DMS53 treated with DMSO at 0.1 percent for 48 hours (cell line): ENCODE data around the gene ITGB2.

ENCODE experiments used
- DNase-seq: peaks from one replicate; lab custom pipeline; 2025; ENCODE audit not compliant: unreplicated experiment; lab: John Stamatoyannopoulos, UW

Gene ITGB2

DNA sequence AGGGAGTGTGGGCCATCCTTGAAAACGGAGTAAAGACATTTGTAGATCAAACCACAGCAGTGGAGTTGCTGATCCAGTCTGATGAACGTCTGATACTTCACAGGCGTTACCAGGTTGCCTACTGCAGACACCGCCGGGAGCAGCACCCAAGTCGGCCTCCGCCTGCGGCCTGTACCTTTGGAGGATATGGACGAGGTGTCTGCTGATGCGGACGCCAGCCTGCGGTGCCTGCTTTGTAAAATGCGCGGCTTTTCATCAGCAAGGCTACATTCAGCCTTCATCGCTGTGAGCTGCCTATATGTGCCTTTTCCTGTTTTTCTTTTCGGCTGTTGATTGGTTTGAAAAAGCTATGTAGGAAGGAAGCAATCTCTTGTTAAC, 35.1 kb upstream of the ITGB2 start:
- DNase-seq, result no peak

DNA sequence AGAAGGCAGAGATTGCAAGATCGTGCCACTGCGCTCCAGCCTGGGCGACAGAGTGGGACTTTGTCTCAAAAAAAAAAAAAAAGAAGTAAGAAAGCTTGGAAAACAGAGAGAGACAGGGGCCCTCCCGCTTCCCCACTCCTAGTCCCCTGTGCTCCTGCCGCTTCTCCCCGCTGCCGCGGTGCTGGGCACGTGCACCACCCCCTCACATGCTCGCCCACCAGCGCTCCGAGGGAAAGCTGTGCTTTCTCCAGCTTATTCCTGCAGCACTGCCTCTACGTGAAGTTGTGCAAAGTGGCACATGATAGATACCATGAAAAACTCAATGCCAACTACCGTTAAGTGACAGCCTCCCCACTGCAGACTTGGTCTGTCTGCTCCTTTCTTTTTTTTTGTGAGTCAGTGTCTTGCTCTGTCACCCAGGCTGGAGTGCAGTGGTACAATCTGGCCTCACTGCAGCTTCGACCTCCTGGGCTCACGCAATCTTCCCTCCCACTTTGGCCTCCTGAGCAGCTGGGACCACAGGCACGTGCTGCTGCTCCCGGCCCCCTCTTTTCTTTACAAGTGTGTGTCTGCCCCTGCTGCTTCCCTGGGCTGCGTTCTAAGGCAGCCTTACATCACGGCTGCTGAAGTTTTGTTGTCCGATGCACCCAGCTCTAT, 34.6 kb upstream of the ITGB2 start:
- no peak for DNase-seq

DNA sequence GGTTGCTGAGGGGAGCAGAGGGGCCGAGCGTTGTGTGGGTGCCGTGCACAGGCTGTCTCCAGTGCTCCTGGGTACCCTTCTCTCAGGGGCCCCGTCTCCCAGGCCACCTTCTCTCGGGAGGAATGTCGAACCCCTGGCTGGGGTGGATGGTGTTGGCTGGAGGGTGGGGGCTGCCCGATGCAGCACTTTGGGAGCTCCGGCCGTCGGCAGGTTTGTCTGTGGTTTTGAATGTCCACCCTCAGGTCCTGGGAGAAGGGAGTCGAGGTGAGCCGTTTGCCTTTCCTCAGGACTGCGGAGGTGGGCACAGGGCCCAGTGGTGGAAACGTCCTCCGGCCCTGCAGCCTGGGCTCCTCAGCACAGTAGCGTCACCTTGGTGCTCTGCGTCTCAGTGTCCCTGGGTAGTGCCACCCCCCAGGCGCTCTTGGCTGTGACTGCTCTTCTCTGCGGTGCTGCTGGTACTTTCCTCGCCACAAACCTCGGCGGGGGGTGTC, 33.6 kb upstream of the ITGB2 start:
- no peak for DNase-seq

DNA sequence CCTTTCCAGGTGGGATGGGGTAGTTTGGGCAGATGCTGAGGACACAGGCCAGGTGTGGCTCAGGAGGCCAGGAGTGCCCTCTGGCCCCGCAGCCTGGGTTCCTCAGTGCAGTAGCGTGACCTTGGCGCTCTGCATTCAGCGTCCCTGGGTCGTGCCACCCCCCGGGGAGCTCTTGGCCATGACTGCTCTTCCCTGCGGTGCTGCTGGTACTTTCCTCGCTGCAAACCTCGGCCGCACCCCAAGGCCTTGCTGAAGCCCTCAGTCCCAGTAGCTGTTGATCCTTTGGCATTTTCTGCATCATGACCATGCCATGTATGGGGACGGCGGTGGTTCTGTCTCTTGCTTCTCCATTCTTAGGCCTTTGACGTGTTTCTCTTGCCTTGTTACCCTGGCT, 32.9 kb upstream of the ITGB2 start:
- DNase-seq, result no peak

DNA sequence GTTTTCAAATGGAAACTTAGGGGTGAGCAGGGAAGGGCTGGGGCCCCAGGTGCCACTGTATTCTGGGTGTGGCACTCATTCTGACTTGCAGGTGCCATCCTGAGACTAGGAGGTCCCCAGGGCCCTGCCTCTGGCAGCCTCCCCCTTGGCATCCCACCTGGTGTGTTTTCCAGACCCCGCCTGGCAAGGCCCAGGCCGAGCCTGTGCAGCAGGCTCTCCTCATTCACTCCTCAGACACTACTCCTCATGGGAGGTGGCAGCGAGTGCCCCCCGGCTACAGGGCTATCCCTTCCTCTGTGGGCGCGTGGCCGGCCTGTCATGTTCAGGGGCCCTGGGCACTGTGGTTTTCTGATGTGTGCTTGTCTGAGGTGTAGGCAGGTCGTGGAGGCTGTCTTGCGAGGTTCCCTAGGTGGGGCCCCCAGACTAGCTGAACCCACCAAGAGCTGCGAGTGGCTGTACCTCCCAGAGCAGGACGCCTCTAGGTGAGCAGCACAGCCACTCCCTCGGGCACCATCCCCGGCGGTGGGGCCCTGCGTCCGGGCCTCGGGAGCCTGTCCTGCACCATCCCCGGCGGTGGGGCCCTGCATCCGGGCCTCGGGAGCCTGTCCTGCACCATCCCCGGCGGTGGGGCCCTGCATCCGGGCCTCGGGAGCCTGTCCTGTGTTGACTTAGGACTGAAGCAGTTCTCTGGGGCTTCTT, 32.4 kb upstream of the ITGB2 start:
- DNase-seq, result no peak

DNA sequence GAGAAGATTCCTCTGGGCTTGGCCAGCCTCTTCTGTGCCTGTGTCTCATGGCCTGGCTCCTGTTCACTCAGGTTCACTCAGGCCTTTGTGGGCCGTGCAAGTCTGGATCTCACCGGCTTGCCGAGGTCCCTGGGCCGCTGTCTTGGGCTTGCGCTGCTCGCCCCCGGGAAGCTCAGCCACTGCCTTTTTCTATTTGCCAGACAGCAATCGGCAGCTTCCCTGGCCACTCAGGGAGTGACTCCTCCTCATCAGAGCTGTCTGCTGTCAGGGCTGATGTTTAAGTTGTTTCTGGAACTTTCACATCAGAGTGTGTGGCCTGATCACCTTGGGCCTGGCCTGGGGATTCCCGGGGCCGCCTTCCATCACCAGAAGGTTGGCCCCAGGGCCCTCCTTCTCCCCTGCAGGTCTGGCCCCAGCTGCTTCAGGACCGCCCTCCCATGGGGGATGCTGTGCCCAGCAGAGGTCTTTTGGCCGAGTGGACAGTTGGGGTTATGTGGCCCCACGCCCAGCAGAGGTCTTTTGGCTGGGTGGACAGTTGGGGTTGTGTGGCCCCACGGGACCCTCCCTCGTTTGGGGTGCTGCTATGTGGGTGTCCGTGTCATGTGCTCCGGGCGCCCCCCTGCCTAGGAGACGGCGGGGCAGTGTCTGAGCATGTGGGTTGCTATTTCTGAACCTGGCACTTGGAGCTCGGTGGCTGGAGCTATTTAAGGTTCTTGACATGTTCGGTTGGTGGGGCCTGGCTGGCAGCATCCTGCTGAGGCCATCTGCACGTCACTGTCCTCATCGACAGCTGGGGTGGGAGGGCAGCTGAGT, 31.6 kb upstream of the ITGB2 start:
- DNase-seq, result no peak

DNA sequence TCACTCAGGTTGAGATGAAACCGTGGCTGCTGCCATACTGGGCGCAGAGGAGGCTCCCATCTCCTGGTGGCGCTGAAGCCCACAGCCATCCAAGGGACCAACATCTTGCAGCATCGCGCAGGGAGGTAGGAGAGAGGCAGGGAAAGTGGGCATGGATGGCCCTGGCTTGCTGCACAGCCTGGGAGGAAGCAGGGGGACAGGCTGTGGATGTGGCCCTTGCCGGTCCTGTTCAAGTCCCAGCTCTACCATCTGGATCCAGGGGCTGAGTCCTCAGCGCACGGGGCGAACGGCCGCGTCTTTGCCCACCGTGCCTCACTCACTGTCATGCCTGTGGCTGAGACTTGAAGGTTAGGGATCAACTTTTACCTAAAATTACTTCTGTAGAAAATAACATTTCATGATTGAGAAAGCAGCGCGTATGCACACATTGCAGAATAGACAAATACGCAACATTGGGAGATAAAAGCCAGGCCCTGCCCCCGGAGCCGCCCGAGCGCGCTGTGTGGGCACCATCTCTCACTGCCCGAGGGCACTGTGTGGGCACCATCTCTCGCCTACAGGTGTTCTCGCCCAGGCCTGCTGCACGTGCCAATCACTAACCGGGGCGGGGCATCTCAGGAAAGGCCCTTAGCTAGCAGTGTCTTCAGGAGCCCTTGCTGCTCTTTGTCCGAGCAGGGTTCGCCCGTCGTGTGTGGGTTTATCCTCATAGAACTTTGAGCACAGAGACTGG, 30.7 kb upstream of the ITGB2 start:
- no peak for DNase-seq

DNA sequence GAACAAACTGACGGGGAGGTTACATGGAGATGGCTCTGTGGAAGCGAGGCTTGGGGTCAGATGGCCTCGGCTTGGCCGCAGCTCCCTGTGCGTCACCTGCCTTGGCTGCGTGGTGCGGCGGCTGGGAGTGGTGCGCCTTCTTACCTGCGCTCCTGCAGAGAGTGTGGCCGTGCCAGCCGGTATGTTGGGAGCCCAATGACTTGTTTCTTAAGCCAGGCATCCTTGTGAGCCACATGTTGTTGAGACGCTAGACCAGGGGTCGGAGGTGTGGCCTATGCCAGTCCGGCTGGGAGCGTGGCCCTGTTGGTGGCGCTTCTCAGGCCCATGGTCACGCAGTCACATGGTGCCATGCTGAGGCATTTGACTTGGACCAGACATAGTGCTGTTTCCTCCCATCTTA, 29.7 kb upstream of the ITGB2 start:
- DNase-seq, result no peak

DNA sequence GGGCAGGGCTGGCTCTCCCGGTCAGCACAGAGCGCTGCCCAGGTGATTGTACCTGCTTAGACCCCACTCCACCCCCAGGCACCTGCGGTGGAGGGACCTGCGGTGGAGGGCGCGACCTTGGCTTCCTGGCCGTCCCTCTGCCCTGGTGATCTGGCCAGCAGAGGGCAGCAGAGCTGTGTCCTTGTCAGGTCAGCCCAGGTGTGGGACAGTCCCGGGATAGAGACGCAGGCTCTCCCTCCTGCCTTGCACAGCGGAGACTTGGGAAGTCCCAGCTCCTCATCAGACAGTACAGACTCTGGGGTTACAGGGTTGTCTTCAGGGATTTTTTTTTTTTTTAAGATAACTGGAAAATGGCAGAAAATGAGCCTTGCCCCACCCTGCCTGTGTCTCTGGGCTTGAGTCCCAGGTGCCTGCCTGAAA, 29.1 kb upstream of the ITGB2 start:
- DNase-seq, result peak; percentile 7

DNA sequence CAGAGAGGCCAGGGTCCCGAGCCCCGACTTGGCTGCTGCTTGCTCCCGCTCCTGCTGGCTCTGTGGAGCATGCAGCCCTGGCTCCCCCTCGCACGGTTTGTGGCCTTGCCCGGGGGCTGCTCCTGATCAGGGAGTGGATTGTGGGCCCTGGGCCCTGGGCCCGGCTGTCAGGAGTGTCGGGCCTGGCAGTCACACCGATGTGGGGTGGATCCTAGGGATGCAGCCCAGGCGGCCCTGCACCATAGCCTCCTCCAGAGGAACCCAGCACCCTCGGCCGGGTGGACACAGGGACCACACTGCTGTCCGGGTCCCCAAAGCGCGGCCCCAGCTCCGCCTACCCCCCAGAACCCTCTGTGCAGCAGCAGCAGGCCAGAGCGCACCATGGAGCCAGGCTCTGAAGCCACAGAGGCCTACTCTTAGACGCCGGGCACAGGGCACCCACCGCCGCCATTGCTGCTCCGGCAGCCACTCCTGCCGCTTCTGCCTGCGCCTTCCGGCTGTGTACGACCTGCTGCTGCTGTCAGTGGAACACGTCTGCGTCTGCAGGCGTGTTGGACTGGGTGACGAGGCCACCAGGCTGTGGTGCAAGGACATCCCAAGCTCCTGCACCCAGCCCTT, 28.6 kb upstream of the ITGB2 start:
- DNase-seq, result no peak

DNA sequence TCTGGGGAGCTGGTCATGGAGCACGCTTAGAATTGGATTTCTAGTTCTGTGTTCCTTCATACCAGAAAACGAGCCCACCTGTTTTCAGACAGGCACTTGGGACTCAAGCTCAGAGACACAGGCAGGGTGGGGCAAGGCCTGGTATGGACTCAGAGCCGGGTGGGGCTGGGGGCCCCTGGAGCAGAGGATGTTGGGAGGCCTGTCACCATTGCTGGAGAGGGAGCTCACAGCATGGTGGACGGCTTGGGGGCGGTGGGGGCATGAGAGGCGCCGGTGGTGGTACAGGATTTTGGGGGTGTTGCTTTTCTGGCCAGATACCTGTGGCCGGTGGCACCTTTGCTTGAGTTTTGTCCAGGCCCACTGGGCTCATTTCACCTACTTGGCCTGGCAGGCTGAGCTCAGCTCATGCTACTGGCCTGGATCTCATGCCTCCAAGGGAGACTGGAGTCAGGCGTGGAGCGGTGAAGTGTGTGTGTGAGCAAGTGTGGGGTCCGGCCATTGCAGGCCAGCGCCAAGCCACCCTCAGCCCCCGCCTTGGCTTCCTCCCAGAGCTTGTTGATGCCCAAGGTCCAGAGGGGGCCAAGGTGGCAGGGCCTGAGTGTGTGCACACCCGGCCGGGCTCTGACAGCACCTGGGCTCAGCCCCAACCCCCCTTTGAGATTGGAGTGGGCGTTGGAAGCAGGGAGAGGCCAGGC, 27.9 kb upstream of the ITGB2 start:
- no peak for DNase-seq

DNA sequence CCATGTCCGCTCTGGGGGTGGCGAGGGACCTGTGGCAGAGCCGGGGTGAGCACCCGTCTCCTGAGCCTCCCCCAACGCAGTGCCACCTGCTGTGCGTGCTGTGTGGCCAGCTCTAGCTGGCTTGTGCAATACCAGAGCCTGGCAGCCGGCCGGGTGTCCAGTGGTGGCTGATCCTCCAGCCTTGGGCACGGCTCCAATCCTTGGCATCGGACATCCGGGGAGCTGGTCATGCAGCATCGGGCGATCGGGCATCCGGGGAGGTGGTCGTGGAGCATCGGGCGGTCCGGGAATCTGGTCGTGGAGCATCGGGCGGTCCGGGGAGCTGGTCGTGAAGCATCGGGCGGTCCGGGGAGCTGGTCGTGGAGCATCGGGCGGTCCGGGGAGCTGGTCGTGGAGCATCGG, 27.2 kb upstream of the ITGB2 start:
- no peak for DNase-seq

DNA sequence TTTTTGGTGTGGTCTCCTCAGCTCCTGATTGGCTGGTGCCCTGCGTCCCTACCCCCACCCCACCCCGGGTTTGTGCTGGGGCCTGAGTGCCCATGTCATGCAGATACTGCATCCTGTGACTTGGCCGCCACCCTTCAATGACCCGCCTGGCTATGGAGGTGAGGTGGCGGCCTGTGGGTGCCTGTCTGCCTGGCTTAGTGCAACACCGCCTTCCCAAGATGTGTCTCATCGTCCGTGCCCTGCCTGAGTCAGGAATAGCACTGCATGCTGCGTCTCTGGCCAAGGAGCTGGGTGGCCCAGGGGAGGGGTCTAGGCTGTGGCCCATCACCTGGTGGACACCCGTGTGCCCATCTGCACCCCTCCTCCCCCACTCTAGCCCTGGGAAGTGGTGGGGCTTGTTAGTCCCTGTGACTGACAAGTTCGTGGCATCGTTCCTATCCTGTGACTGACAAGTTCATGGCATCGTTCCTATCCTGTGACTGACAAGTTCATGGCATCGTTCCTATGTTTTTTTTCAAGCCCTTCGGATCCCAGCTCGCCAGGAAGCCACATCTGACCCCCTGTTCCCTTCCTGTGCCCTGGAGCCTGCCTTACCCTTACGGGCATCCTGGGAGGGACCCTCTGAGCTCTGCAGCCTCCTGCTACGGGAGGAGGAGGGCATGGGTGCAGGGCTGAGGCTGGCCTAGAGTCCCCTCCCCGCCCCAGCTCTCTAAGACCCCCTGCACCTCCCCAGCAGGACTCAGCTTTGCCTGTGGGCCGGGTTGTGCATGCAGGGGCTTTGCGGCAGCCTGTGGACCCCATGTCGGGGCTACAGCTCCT, 26.6 kb upstream of the ITGB2 start:
- DNase-seq, result no peak

DNA sequence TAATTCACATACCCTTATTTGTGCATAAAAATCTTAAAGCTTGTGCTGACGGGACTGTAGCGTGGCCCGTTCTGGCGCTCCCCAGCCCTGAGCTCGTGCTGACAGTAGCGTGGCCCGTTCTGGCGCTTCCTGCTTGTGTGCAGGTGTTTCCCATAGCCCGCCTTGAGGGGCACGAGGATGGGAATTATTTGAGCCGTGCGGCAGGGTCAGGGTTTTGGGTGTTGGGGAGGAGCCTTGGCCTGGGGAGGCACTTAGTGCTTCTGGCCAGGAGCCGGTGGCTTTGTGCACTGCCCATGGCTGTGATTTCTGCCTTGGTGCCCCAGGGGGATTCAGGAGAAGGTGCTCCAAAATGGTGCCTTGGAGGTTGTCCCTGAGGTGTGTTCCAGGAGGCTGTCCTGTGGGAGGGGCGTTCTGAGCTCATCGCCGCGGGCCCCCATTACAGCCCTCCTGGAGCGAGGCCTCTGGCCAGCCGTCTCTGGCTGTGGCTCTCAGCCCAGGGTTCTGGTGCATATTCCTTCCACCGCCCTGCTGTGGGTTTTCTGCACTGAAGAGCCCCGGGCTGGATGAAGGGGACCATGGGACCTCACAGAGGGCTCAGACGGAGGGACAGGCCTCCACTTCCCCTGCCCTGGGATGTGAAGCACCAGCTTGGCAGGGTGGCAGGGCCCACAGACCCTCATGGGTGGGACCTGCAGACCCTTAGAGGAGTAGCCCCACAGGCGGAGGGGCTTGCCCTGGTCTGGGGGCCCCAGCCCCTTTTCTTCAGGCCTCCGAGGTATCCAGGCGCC, 25.7 kb upstream of the ITGB2 start:
- no peak for DNase-seq

DNA sequence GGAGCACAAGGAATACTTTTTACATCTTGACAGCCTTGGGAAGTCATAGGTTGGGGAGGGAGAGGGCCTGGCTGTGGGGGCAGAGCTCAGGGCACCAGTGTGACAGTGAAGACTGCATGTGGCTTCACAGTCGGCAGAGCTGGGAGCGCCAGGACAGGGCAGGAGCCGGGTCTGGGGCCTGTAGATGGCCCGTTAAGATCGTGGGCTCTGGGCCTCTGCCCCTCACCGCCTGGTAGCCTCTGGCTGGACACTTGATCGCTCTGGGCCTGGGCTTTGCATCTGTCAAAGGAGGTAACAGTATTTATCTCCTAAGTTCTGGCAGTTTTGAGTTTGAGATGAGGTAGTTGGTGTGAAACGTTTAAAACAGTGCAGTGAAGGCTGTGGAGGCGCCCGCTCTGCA, 23.9 kb upstream of the ITGB2 start:
- DNase-seq, result no peak

DNA sequence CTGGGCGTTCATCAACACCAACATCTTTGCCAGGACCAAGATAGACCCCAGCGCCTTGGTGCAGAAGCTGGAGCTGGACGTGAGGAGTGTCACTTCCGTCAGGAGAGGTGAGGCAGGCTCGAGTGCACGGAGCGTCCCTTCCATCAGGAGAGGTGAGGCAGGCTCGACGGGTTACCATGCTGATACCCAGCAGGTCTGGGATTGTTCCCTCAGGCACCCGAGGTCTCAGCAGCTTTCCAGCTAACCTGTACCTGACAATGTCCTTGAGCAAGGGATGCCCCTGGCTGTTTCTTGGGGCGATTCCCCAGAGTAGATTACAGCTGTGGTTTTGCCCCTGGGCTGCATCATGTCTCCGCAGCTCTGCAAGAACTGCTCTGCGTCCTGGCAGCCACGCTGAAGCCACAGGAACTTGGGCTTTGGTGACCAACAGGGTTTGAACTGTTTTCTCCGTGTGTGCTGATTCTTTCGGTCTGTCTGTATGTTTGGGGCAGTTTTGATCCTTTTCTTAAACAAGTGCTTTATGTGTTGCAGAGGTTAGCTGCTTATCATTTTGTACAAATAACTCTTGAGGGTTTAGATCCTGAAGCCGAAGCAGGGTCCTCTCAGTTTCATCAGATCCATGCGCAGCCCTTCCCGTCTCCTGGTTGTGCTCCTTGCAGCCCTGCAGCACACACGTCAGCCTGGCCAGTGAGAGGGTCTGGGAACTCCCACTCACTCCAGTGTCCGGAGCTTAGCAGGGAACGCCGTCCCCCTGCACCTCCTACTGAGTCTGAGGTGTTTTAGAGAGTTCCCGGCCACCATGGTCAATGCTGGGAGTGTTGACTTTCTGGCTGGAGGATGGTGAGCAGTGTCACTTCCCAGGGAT, 23.2 kb upstream of the ITGB2 start:
- DNase-seq, result no peak

DNA sequence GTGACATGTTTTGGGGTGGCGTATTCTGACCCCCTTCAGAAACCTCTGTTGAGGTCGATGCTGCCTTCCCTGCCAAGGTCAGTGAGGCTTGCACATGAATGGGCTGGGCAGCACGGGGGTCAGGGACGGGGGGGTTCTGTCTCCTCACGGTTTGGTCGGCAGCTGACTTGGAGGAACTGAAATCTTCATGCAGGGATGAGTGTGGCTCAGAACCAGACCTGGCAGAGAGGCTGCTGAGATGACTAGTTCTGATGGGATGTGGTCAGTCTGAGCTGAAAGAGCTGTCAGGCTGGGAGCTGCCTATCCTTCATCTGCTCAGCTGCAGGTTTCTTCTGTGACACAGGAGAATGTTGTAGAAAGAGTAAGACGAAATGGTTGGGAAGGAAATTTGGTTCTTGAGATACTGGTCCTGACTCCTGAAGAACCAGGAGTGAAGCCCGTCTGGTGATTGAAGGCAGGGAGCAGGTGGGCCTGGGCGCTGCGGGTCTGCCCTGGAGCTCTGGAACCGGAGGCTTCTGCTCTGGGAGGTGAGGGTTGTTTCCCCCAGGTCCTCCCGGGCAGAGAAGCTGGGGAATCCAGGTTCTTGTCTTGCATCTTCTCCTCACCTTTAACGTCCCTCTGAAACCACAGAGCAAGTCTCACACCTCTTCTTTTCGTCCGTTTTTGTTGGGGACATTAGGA, 22.4 kb upstream of the ITGB2 start:
- DNase-seq, result no peak
